ENCODE measurements around the gene PAK4. TPM values are rescaled to one million over a fixed set of nuclear protein-coding genes. Genes with fewer than 3 reads are reported as not detected.
A peak's percentile ranks its signal among the peaks of the same experiment; 100 is the strongest.
"Not testable (repeated sequence)": the region's sequence is repeated elsewhere in the genome, so short reads cannot be mapped to it uniquely, and the experiment has no call there.

The PAK4 gene
- total RNA-seq, 1 donor from 2014 or later: 48.8 TPM

DNA sequence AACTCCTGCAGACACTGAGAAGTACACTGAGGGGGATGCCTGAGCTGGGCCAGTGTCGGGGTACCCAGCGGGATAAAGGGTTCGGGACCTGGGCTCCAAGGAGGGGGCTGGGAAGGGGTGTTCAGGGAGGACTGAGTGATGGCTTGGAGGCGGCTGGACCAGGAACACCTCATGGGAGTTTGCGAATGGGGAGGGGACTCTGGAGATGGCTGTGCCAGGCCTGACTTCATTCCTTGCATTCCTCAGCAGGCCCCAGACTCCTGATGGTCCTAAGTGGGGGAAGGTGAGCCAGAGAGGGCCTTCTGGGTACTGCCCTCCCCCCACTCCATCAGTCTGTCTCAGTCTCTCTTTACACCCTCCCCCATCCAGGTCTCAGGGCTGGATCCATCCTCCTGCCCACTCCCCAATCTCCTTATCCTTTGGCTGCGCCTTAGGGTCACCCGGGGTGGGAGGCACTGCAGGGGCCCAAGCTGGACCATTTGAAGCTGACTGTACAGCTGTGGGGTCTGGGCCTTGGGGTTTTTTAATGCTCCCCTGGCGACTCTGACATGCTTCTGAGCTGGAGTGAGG, 13.8 kb downstream of the PAK4 start:
- H3K27ac Mint-ChIP-seq (ENCODE audit: unreplicated experiment): no peak overlapping the region
- H3K36me3 Mint-ChIP-seq (ENCODE audit: low read depth, unreplicated experiment): no peaks in the 10 kb centered on the region
- DNase-seq (ENCODE audit: low spot score): no peak
- peaks cover 38% of the 10 kb centered on the region for H3K4me1 Mint-ChIP-seq (ENCODE audit: unreplicated experiment)
- H3K9me3 Mint-ChIP-seq (ENCODE audit: unreplicated experiment): no peaks in the 10 kb centered on the region
- TF ChIP-seq, protein P1, sequence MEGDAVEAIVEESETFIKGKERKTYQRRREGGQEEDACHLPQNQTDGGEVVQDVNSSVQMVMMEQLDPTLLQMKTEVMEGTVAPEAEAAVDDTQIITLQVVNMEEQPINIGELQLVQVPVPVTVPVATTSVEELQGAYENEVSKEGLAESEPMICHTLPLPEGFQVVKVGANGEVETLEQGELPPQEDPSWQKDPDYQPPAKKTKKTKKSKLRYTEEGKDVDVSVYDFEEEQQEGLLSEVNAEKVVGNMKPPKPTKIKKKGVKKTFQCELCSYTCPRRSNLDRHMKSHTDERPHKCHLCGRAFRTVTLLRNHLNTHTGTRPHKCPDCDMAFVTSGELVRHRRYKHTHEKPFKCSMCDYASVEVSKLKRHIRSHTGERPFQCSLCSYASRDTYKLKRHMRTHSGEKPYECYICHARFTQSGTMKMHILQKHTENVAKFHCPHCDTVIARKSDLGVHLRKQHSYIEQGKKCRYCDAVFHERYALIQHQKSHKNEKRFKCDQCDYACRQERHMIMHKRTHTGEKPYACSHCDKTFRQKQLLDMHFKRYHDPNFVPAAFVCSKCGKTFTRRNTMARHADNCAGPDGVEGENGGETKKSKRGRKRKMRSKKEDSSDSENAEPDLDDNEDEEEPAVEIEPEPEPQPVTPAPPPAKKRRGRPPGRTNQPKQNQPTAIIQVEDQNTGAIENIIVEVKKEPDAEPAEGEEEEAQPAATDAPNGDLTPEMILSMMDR (IDR thresholded peaks at IDR 0.05; ENCODE audit: unreplicated experiment): no peak
- H3K27me3 Mint-ChIP-seq (ENCODE audit: unreplicated experiment): peaks cover 12% of the 10 kb centered on the region
- no peak overlapping the region for H3K4me3 Mint-ChIP-seq (ENCODE audit: unreplicated experiment)

DNA sequence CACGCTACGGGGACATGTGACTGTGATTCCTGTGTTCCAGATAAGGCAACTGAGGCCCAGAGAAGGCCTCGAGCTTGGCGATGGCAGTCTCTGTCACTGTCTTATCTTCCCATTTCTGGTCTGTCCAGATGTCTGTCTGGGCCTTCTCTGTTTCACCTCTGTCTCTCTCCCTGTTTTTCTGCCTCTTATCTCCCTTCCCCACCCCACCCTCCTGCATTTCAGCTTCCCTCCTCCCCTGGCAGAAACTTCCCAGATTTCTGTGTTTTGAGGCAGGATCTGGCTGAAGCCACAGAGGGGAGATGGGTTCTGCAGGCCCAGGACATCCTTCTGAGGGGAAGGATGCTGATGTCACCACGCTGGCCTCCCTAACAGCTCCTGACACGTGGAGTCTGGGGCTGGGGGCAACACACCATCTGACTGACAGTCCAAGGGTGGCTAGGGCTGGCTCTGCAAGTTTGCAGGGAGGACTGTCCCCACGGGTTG, 14.4 kb downstream of the PAK4 start:
- H3K27ac Mint-ChIP-seq (ENCODE audit: unreplicated experiment): peak overlapping the region; percentile 48
- H3K4me1 Mint-ChIP-seq (ENCODE audit: unreplicated experiment): peaks cover 44% of the 10 kb centered on the region
- TF ChIP-seq, protein P1 (IDR thresholded peaks at IDR 0.05; ENCODE audit: unreplicated experiment): no peak
- no peaks in the 10 kb centered on the region for H3K9me3 Mint-ChIP-seq (ENCODE audit: unreplicated experiment)
- DNase-seq (ENCODE audit: low spot score): no peak
- H3K4me3 Mint-ChIP-seq (ENCODE audit: unreplicated experiment): no peak overlapping the region
- H3K27me3 Mint-ChIP-seq (ENCODE audit: unreplicated experiment): peaks cover 12% of the 10 kb centered on the region
- H3K36me3 Mint-ChIP-seq (ENCODE audit: low read depth, unreplicated experiment): no peaks in the 10 kb centered on the region

DNA sequence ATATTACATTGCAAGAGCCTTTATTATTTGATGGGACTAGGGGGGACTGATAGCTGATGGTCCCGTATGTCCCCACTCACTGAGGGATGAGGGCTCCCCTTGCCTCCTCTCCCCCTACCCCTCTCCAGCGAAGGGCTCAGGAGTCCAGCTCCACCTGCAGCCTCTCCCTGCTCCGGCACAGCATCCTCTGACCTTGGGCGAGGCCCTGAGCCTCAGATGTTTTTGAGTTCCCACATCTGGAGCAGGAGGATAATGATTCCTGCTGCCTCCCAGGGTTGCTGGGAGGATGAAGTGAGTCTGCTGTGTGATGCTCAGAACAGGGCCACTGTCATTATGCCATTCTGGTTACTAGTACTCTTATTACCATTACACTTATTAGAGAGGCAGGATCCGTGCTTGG, 15.0 kb downstream of the PAK4 start:
- no peak overlapping the region for H3K27ac Mint-ChIP-seq (ENCODE audit: unreplicated experiment)
- H3K36me3 Mint-ChIP-seq (ENCODE audit: low read depth, unreplicated experiment): no peaks in the 10 kb centered on the region
- DNase-seq (ENCODE audit: low spot score): no peak
- TF ChIP-seq, protein P1 (IDR thresholded peaks at IDR 0.05; ENCODE audit: unreplicated experiment): no peak
- no peak overlapping the region for H3K4me3 Mint-ChIP-seq (ENCODE audit: unreplicated experiment)
- no peaks in the 10 kb centered on the region for H3K9me3 Mint-ChIP-seq (ENCODE audit: unreplicated experiment)
- H3K27me3 Mint-ChIP-seq (ENCODE audit: unreplicated experiment): peaks cover 8% of the 10 kb centered on the region
- peaks cover 46% of the 10 kb centered on the region for H3K4me1 Mint-ChIP-seq (ENCODE audit: unreplicated experiment)

DNA sequence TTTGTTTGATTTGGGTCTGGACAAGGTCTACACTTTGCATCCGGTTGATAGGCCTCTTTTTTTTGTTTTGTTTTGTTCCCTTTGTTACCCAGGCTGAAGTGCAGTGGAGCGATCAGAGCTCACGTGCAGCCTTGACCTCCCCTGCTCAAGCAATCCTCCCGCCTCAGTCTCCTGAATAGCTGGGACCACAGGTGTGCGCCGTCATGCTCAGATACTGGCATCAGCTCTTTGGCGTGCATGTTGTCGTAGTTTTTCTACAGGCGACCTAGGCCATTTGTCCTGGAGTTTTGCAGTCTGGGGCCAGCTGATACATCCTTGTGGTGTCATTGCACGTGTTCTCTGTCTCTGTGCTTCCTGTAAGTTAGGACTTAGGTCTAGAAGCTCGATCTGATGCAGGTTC, 16.3 kb downstream of the PAK4 start:
- Mint-ChIP-seq H3K27me3 (ENCODE audit: unreplicated experiment) (peaks cover 8% of the 10 kb centered on the region), H3K4me1 (ENCODE audit: unreplicated experiment) (peaks cover 50% of the 10 kb centered on the region), H3K36me3 (ENCODE audit: low read depth, unreplicated experiment) (no peaks in the 10 kb centered on the region), H3K4me3 (ENCODE audit: unreplicated experiment) (no peak overlapping the region), H3K9me3 (ENCODE audit: unreplicated experiment) (no peaks in the 10 kb centered on the region), H3K27ac (ENCODE audit: unreplicated experiment) (no peak overlapping the region)
- TF ChIP-seq, protein P1 (IDR thresholded peaks at IDR 0.05; ENCODE audit: unreplicated experiment): no peak
- no peak for DNase-seq (ENCODE audit: low spot score)

DNA sequence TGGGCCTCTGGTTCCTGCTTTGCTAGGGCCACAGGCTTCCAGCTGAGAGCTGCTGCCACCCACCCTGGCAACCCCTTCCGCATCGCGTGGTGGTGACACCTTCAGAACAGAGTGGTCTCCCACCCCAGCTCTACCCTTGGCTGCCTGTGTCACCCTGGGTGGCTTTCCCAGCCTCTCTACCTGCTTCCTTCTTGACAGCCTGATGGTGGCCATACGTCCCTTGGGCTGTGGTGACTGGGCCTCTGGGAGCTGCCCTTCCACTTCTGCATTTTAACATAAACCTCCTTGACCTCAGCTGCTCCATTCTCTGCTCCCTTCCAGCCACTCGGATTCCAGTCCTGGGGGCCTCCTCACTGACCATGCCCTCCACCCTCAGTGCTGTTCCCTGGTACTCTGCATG, 17.0 kb downstream of the PAK4 start:
- H3K27me3 Mint-ChIP-seq (ENCODE audit: unreplicated experiment): peaks cover 8% of the 10 kb centered on the region
- H3K4me3 Mint-ChIP-seq (ENCODE audit: unreplicated experiment): peak overlapping the region; percentile 42
- peak overlapping the region; percentile 75 for H3K27ac Mint-ChIP-seq (ENCODE audit: unreplicated experiment)
- DNase-seq (ENCODE audit: low spot score): no peak
- TF ChIP-seq, protein P1 (IDR thresholded peaks at IDR 0.05; ENCODE audit: unreplicated experiment): no peak
- H3K9me3 Mint-ChIP-seq (ENCODE audit: unreplicated experiment): no peaks in the 10 kb centered on the region
- no peaks in the 10 kb centered on the region for H3K36me3 Mint-ChIP-seq (ENCODE audit: low read depth, unreplicated experiment)
- peaks cover 50% of the 10 kb centered on the region for H3K4me1 Mint-ChIP-seq (ENCODE audit: unreplicated experiment)

DNA sequence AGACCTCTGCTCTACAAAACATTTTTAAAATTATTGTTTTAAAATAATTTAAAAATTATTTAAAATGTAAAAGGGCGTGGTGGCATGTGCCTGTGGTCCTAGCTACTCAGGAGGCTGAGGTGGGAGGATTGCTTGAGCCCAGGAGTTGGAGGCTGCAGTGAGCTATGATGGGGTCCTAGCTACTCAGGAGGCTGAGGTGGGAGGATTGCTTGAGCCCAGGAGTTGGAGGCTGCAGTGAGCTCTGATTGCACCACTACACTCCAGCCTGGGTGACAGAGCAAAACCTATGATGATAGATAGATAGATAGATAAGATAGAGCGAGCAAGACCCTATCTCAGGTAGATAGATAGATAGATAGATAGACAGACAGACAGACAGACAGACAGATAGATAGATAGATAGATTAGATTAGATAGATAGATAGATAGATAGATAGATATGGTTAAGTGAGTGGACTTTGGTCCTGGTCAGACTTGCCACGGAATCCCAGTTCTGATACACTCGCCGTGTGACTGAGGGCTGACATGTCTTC, 18.2 kb downstream of the PAK4 start:
- H3K27me3 Mint-ChIP-seq (ENCODE audit: unreplicated experiment); H3K36me3 Mint-ChIP-seq (ENCODE audit: low read depth, unreplicated experiment); DNase-seq (ENCODE audit: low spot score); H3K9me3 Mint-ChIP-seq (ENCODE audit: unreplicated experiment): not testable (repeated sequence)
- H3K4me3 Mint-ChIP-seq (ENCODE audit: unreplicated experiment): peak overlapping the region; percentile 76
- peaks cover 51% of the 10 kb centered on the region for H3K4me1 Mint-ChIP-seq (ENCODE audit: unreplicated experiment)
- H3K27ac Mint-ChIP-seq (ENCODE audit: unreplicated experiment): peak overlapping the region; percentile 98

Data from endothelial cell (in vitro differentiated cells).